SK-N-SH treated with all-trans-retinoic acid at 6 μM for 48 hours (cell line): Measurements from ENCODE around the gene ZKSCAN1.

Experiments used
- ATAC-seq: fragments of 200-7000 bp; cut with Tn5 transposase; 3 replicates; pipeline ENCODE4 v1.9.1; 2020; ENCODE audit warnings: mild to moderate bottlenecking, moderate library complexity
- ARNTL ChIP-seq: fragments of 450-650 bp; formaldehyde crosslinking; IDR thresholded peaks from 2 replicates; pipeline ENCODE4 v1.5.0; 2020; ENCODE audit warnings: low read depth, mild to moderate bottlenecking, moderate library complexity, borderline replicate concordance
- BACH2 ChIP-seq: fragments of 250-450 bp; sonication (Bioruptor Pico); IDR thresholded peaks from 2 replicates; pipeline ENCODE4 v1.9.0; 2021; ENCODE audit warnings: mild to moderate bottlenecking, borderline replicate concordance
- CSDC2 ChIP-seq: fragments of 250-450 bp; sonication (Bioruptor Pico); IDR thresholded peaks from 2 replicates; pipeline ENCODE4 v1.5.0; 2020; ENCODE audit warnings: mild to moderate bottlenecking, moderate library complexity
- CSRNP3 ChIP-seq: fragments of 250-450 bp; sonication (Bioruptor Pico); IDR thresholded peaks from 2 replicates; pipeline ENCODE4 v1.5.1; 2021; ENCODE audit warnings: mild to moderate bottlenecking, moderate library complexity
- ESRRG ChIP-seq: fragments of 250-450 bp; sonication (Bioruptor Pico); IDR thresholded peaks from 2 replicates; pipeline ENCODE4 v1.6.1; 2021; ENCODE audit warnings: mild to moderate bottlenecking
- GLIS3 ChIP-seq: fragments of 250-450 bp; sonication (Bioruptor Pico); IDR thresholded peaks from 2 replicates; pipeline ENCODE4 v1.5.0; 2020; ENCODE audit warnings: mild to moderate bottlenecking, moderate library complexity
- ISL1 ChIP-seq: fragments of 250-450 bp; sonication (Bioruptor Pico); IDR thresholded peaks from 2 replicates; pipeline ENCODE4 v2.1.2; 2022; ENCODE audit warnings: mild to moderate bottlenecking, moderate library complexity
- OSR1 ChIP-seq: fragments of 250-450 bp; sonication (Bioruptor Pico); IDR thresholded peaks from 2 replicates; pipeline ENCODE4 v1.8.0; 2022; ENCODE audit warnings: moderate library complexity, mild to moderate bottlenecking, inconsistent platforms
- PATZ1 ChIP-seq: fragments of 250-450 bp; sonication (Bioruptor Pico); IDR thresholded peaks from 2 replicates; pipeline ENCODE4 v1.8.0; 2020; ENCODE audit warnings: mild to moderate bottlenecking, moderate library complexity, borderline replicate concordance
- POU6F1 ChIP-seq: fragments of 250-450 bp; sonication (Bioruptor Pico); IDR thresholded peaks from 2 replicates; pipeline ENCODE4 v1.8.0; 2021; ENCODE audit warnings: low read depth, mild to moderate bottlenecking, moderate library complexity, borderline replicate concordance
- PPARA ChIP-seq: fragments of 250-450 bp; sonication (Bioruptor Pico); IDR thresholded peaks from 2 replicates; pipeline ENCODE4 v1.5.0; 2020; ENCODE audit warnings: mild to moderate bottlenecking, borderline replicate concordance
- RARB ChIP-seq: fragments of 250-450 bp; sonication (Bioruptor Pico); IDR thresholded peaks from 2 replicates; pipeline ENCODE4 v1.8.0; 2021; ENCODE audit warnings: mild to moderate bottlenecking, moderate library complexity
- TCF4 ChIP-seq: fragments of 250-450 bp; sonication (Bioruptor Pico); IDR thresholded peaks from 2 replicates; pipeline ENCODE4 v1.8.0; 2021; ENCODE audit warnings: mild to moderate bottlenecking, moderate library complexity, borderline replicate concordance
- TOX ChIP-seq: fragments of 250-450 bp; sonication (Bioruptor Pico); IDR thresholded peaks from 2 replicates; pipeline ENCODE4 v1.8.0; 2021; ENCODE audit warnings: mild to moderate bottlenecking, moderate library complexity, borderline replicate concordance
- TSHZ2 ChIP-seq: fragments of 250-450 bp; sonication (Bioruptor Pico); IDR thresholded peaks from 2 replicates; pipeline ENCODE4 v1.5.0; 2020; ENCODE audit warnings: mild to moderate bottlenecking, moderate library complexity
- ZC3H10 ChIP-seq: fragments of 250-450 bp; sonication (Bioruptor Pico); IDR thresholded peaks from 2 replicates; pipeline ENCODE4 v1.5.1; 2021; ENCODE audit warnings: mild to moderate bottlenecking, moderate library complexity
- ZFP3 ChIP-seq: fragments of 250-450 bp; sonication (Bioruptor Pico); IDR thresholded peaks from 2 replicates; pipeline ENCODE4 v1.5.0; 2020; ENCODE audit warnings: mild to moderate bottlenecking, moderate library complexity
- ZFP30 ChIP-seq: fragments of 450-650 bp; formaldehyde crosslinking; IDR thresholded peaks from 2 replicates; pipeline ENCODE4 v1.5.0; 2022; ENCODE audit warnings: mild to moderate bottlenecking, moderate library complexity
- ZNF565 ChIP-seq: fragments of 450-650 bp; formaldehyde crosslinking; conservative IDR thresholded peaks from 2 replicates; pipeline ENCODE4 v1.5.0; 2020; ENCODE audit warnings: low read depth, mild to moderate bottlenecking, moderate library complexity
- ZNF70 ChIP-seq: fragments of 450-650 bp; formaldehyde crosslinking; IDR thresholded peaks from 2 replicates; pipeline ENCODE4 v1.5.0; 2020; ENCODE audit warnings: mild to moderate bottlenecking, moderate library complexity
- ZNF8 ChIP-seq: fragments of 450-650 bp; formaldehyde crosslinking; IDR thresholded peaks from 2 replicates; pipeline ENCODE4 v1.5.0; 2020; ENCODE audit warnings: mild to moderate bottlenecking, moderate library complexity

The ZKSCAN1 gene

GRCh38 chr7:100057006-100057405 is 41.6 kb downstream of the ZKSCAN1 start:
- no peak for TF ChIP-seq ZFP30 (CRISPR knock-in tag)
- no peak for TF ChIP-seq TCF4 (CRISPR knock-in tag)
- no peak for TF ChIP-seq OSR1 (CRISPR knock-in tag)
- no peak for TF ChIP-seq ESRRG (CRISPR knock-in tag)
- TF ChIP-seq ARNTL = no peak
- TF ChIP-seq ZC3H10 = no peak
- no peak for TF ChIP-seq PPARA (CRISPR knock-in tag)
- TF ChIP-seq ZNF565 (CRISPR knock-in tag) = no peak
- no peak for TF ChIP-seq CSDC2 (CRISPR knock-in tag)
- no peak for TF ChIP-seq PATZ1 (CRISPR knock-in tag)
- TF ChIP-seq BACH2 (CRISPR knock-in tag) = no peak
- TF ChIP-seq ZFP3 (CRISPR knock-in tag) = no peak
- TF ChIP-seq ZNF70 (CRISPR knock-in tag) = no peak
- no peak for TF ChIP-seq TSHZ2 (CRISPR knock-in tag)
- TF ChIP-seq ZNF8 (CRISPR knock-in tag) = no peak
- TF ChIP-seq, all 23 proteins: peak for 0
- no peak for ATAC-seq

- ATAC-seq = no peak
- TF ChIP-seq POU6F1 (CRISPR knock-in tag) (no peak), OSR1 (CRISPR knock-in tag) (no peak), ZFP3 (CRISPR knock-in tag) (no peak), GLIS3 (CRISPR knock-in tag) (no peak), TOX (no peak), RARB (CRISPR knock-in tag) (no peak), ARNTL (no peak), TCF4 (CRISPR knock-in tag) (no peak), ISL1 (no peak), ZNF8 (CRISPR knock-in tag) (no peak), PATZ1 (CRISPR knock-in tag) (no peak), CSRNP3 (CRISPR knock-in tag) (no peak), BACH2 (CRISPR knock-in tag) (no peak)
- TF ChIP-seq, all 23 proteins: peak for 0
These were observed 43.9 kb downstream of the ZKSCAN1 start for GRCh38 chr7:100059251-100059739.
